K562 (cell line): ENCODE measurements around the gene ACTL9.

Source experiments
- CBFB ChIP-seq: sonication (generic); formaldehyde crosslinking; IDR thresholded peaks from 2 replicates; pipeline ENCODE4 v1.4.0; 2020; ENCODE audit warnings: mild to moderate bottlenecking, missing genetic modification reagents
- CEBPB ChIP-seq: fragments of 450-650 bp; IDR thresholded peaks from 2 replicates; pipeline ENCODE4 v1.6.1; 2016; ENCODE audit warnings: missing genetic modification characterization, missing compliant biosample characterization
- FOXJ3 ChIP-seq: sonication (generic); formaldehyde crosslinking; IDR thresholded peaks from 2 replicates; pipeline ENCODE4 v1.4.0; 2020; ENCODE audit warnings: mild to moderate bottlenecking, missing genetic modification reagents
- KLF10 ChIP-seq: fragments of 250-450 bp; sonication (Bioruptor Pico); IDR thresholded peaks from 2 replicates; pipeline ENCODE4 v1.6.1; 2021; ENCODE audit warnings: matching md5 sums
- MXI1 ChIP-seq: IDR thresholded peaks from 2 replicates; pipeline ENCODE4 v1.6.1; 2011; ENCODE audit warnings: low read depth, mild to moderate bottlenecking, improper control_type of control experiment, low read length
- NFYB ChIP-seq: IDR thresholded peaks from 2 replicates; pipeline ENCODE4 v1.6.1; 2011; ENCODE audit warnings: mild to moderate bottlenecking, moderate library complexity; ENCODE audit not compliant: insufficient read length; ENCODE audit errors: extremely low read depth
- PURB ChIP-seq: sonication (generic); formaldehyde crosslinking; IDR thresholded peaks from 2 replicates; pipeline ENCODE4 v1.9.0; 2021; ENCODE audit warnings: low read depth, mild to moderate bottlenecking, missing genetic modification reagents
- SNRNP70 ChIP-seq: fragments of 200-400 bp; formaldehyde crosslinking; optimal IDR thresholded peaks from 2 replicates; pipeline ENCODE3; 2017; ENCODE audit warnings: low read depth, low read length
- SOX6 ChIP-seq: fragments of 450-650 bp; IDR thresholded peaks from 2 replicates; pipeline ENCODE4 v1.6.1; 2014; ENCODE audit warnings: mild to moderate bottlenecking
- SRF ChIP-seq, 2 experiments: fragments of 250-450, 450-650 bp in 1 of 2; sonication (Bioruptor Pico) in 1 of 2; sonication (generic) in 1 of 2; formaldehyde crosslinking; IDR thresholded peaks; 2 replicates each; pipeline versions ENCODE4 v1.5.0 to v1.5.1; 2020 to 2022; ENCODE audit warnings: mild to moderate bottlenecking in 1 of 2, missing genetic modification reagents in 1 of 2
- TGIF2 ChIP-seq: sonication (generic); formaldehyde crosslinking; IDR thresholded peaks from 2 replicates; pipeline ENCODE4 v1.8.1; 2022; ENCODE audit warnings: mild to moderate bottlenecking, missing genetic modification reagents, moderate library complexity
- U2AF2 ChIP-seq: fragments of 200-400 bp; formaldehyde crosslinking; optimal IDR thresholded peaks from 2 replicates; pipeline ENCODE3; 2017; ENCODE audit warnings: low read depth, mild to moderate bottlenecking, low read length
- TF ChIP-seq, protein P1 (sequence below): fragments of 450-650 bp; IDR thresholded peaks from 2 replicates; pipeline ENCODE4 v1.6.1; 2017; ENCODE audit warnings: mild to moderate bottlenecking, moderate library complexity
- TF ChIP-seq, protein P2 (sequence below), 2 experiments: fragments of 450-650 bp; formaldehyde crosslinking in 1 of 2; IDR thresholded peaks; 2 replicates each; pipeline versions ENCODE4 v1.4.0 to v1.6.1; 2014 to 2020; ENCODE audit warnings: mild to moderate bottlenecking in 2 of 2, borderline replicate concordance in 1 of 2, low read depth in 1 of 2

DNA sequence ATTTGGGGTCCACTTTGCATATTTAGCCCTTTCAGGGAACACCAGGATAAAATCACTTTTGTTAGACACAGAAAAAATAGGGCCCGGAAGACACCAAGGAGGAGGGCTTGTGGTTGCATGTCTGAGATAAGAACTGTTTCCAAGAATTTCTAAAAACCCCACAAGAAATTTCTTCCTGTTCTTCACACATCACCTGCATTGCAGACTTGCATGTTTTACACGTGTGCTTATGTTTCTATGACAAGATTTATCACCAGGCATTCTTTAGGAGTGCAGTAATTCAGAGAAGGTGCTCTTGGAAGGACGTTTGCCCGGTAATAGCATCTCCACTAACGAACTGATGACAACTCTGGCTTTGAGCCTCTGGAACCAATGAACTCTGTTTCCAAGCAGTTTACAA is 7.1 kb upstream of the ACTL9 start:
- TF ChIP-seq MXI1 (no peak), NFYB (no peak), CEBPB (tag) (no peak), PURB (CRISPR knock-in tag) (no peak), KLF10 (no peak), U2AF2 (no peak), SOX6 (peak; percentile 74), SRF (CRISPR knock-in tag; IDR thresholded peaks at IDR 0.05) (no peak), CBFB (no peak), SNRNP70 (no peak), FOXJ3 (CRISPR knock-in tag) (no peak), TGIF2 (CRISPR knock-in tag) (no peak)
- TF ChIP-seq, protein P1, sequence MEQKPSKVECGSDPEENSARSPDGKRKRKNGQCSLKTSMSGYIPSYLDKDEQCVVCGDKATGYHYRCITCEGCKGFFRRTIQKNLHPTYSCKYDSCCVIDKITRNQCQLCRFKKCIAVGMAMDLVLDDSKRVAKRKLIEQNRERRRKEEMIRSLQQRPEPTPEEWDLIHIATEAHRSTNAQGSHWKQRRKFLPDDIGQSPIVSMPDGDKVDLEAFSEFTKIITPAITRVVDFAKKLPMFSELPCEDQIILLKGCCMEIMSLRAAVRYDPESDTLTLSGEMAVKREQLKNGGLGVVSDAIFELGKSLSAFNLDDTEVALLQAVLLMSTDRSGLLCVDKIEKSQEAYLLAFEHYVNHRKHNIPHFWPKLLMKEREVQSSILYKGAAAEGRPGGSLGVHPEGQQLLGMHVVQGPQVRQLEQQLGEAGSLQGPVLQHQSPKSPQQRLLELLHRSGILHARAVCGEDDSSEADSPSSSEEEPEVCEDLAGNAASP = no peak
- TF ChIP-seq, protein P2, sequence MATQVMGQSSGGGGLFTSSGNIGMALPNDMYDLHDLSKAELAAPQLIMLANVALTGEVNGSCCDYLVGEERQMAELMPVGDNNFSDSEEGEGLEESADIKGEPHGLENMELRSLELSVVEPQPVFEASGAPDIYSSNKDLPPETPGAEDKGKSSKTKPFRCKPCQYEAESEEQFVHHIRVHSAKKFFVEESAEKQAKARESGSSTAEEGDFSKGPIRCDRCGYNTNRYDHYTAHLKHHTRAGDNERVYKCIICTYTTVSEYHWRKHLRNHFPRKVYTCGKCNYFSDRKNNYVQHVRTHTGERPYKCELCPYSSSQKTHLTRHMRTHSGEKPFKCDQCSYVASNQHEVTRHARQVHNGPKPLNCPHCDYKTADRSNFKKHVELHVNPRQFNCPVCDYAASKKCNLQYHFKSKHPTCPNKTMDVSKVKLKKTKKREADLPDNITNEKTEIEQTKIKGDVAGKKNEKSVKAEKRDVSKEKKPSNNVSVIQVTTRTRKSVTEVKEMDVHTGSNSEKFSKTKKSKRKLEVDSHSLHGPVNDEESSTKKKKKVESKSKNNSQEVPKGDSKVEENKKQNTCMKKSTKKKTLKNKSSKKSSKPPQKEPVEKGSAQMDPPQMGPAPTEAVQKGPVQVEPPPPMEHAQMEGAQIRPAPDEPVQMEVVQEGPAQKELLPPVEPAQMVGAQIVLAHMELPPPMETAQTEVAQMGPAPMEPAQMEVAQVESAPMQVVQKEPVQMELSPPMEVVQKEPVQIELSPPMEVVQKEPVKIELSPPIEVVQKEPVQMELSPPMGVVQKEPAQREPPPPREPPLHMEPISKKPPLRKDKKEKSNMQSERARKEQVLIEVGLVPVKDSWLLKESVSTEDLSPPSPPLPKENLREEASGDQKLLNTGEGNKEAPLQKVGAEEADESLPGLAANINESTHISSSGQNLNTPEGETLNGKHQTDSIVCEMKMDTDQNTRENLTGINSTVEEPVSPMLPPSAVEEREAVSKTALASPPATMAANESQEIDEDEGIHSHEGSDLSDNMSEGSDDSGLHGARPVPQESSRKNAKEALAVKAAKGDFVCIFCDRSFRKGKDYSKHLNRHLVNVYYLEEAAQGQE (IDR thresholded peaks at IDR 0.05; ENCODE audit: borderline replicate concordance) = no peak
- TF ChIP-seq, protein P2 (CRISPR knock-in tag; IDR thresholded peaks at IDR 0.05; ENCODE audit: low read depth) = no peak
